IPS-NIHi11 (cell line): ENCODE data around the gene PPAN.
A peak's percentile ranks its signal among the peaks of the same experiment; 100 is the strongest.

Experiments used
- DNase-seq: peaks from one replicate; pipeline ENCODE4 v3.0.0; 2012; ENCODE audit warnings: mixed read lengths, low spot score

The PPAN gene

DNA sequence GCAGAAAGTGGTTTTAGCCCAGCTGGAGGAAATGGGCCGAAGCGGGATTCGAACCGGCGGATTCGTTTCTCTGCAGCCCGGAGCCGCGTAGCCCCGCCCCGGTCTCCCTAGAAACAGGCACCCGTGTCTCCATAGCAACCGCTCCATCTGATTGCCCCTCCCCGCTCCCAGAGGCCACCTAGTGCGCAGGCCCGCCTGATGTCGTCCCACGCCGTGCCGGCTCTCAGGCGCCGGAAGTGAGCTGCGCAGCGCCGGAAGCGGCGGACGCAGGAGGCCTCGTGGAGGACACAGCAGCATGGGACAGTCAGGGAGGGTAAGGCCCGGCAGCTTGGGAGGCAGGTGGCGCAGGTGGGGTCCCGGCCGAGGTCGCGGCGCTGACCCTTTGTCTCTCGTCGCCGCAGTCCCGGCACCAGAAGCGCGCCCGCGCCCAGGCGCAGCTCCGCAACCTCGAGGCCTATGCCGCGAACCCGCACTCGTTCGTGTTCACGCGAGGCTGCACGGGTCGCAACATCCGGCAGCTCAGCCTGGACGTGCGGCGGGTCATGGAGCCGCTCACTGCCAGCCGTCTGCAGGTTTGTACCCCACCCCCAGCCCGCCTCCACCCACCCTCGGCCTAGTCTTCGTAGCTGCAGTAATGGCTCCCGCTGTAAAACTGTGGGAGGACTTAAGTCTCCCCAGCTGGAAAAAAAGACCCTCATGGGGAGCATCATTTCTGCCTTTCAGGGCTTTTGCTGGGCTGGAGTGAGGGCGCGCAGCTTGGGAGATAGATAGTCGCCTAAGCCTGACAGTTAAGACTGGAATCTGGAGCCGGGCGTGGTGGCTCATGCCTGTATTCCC is at the start of gene PPAN:
Gene PPAN (plus strand): TSS at position 263 of the 837 bp plus-strand sequence. CDS start 33 bp downstream, at position 296.
- peak; percentile 99 for DNase-seq

DNA sequence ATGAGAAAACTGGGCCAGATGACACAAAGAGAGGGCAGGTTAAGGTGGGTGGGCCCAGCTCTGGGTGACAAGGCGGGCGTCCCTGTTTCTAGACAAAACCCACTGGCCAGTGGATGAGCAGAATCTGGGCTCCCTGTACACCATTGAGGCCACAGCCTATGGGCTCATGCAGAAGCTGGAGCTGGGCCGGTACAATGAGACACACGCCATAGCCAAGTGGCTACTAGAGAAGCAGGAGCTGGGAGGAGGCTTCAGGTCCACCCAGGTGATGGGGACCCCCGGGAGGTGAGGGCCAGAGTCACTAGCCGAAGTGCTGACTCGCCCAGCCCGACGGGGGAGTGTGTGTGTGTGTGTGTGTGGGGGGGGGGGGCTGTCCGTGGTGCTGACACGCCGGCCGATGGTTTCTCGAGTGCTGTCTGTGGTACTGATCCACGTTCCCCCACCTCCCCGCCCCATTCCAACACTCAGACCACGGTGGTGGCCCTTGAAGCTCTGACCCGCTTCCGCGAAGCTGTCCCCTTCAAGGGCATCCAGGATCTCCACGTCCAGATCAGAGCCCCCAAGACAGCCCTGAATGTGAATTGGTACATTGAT is 44.3 kb upstream of the PPAN start:
- DNase-seq = peak; percentile 88

DNA sequence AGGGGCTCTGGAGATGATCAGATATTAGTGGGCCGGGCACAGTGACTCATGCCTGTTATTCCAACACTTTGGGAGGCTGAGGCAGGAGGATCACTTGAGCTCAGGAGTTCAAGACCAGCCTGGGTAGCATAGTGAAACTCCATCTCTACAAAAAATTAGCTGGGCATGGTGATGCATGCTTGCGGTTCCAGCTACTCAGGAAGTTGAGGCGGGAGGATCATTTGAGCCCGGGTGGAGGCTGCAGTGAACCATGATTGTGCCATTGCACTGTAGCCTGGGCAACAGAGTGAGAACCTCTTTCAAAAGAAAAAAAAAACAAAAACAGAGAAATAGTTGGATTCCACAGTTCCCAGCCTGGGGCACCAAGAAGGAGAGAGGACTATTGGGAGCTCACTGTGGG is 38.0 kb upstream of the PPAN start:
- DNase-seq = no peak

DNA sequence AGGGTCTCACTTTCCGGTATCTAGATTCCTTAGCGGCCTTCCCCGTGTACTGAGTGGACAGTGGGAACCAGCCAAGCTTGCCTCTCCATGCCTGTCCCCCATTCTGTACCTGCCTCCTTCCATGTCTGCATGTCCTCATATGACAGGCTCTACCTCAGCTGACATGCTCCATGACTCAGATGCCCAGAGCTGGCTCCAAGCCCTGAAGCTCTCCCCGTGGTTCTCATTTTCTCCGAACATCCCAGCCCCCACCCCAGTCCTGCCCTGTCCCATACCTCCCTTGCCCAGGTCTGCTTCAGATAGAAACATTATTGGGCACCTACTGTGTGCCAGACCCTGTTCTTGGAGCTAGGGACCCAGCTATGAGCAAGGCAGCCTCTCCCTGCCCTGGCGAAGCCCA is 37.1 kb upstream of the PPAN start:
- DNase-seq = no peak

DNA sequence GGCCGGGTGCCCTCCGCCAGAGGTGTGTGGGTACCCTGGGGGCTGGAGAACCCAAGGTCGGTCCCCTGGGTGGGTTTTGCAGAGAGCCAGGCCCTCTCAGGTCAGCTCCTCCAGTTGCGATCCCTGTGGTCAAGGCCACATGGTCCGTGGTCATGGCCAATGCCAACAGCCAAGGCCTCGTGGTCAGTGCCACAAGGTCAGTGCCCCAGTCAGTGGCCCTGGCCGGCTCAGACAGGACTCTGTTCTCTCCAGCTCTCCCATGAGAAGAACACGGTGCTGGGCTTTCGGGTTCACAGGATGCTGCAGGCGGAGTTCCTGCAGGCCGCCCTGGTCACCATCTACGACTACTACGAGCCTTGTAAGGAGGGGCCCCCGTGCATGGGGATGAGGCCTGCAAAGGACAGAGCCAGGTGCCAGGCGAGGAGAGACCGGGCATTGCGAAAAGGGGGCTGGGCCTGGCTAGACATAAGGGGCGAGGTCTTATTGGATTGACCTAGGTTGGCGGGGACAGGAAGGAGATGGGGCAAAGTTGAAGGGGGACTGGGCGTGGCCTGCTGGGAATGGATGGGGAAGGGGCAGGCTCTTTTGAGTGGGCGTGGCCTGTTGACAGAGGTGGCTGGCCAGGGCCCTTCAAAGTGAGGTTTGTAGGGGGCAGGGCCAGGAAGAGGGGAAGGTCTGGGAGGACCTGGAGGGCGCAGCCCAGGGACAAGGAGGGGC is 35.3 kb upstream of the PPAN start:
- peak; percentile 84 for DNase-seq

- peak; percentile 45 for DNase-seq
Observed at GRCh38 chr19:10074153-10074552, 32.0 kb upstream of the PPAN start.

GRCh38 chr19:10076535-10076934 is 29.6 kb upstream of the PPAN start:
- DNase-seq = no peak

GRCh38 chr19:10078329-10078728 is 27.8 kb upstream of the PPAN start:
- no peak for DNase-seq

DNA sequence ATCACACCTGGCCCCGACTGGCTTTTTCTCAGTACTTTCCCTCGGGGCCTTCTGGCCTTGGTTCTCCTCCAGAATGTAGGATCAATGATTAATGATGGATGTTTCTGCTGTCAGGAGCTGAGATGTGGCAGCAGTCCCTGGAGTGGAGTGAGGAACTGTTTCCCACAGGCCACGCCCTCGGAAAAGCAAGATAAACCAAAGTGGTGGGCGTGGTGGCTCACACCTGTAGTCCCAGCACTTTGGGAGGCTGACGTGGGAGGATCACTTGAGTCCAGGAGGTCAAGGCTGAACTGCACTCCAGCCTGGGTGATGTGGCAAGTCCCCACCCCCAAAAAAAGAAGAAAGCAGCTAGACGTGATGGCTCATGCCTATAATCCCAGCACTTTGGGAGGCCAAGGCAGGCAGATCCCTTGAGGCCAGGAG is 27.1 kb upstream of the PPAN start:
- no peak for DNase-seq

DNA sequence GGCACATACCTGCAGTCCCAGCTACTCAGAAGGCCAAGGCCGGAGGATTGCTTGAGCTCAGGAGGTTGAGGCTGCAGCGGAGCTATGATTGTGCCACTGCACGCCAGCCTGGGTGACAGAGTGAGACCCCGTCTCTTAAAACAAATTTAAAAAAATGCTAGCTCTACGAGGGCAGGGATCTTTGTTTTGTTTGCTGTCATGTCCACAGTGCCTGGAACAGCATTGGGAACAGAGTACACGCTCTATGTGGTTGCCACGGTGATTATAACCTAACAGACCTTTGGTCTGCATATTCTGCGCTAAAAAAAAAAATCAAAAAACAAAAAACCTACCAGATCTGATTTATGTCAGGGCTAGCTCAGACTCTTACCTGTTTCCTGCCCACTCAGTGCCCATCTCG is 22.3 kb upstream of the PPAN start:
- DNase-seq = no peak

GRCh38 chr19:10084803-10085202 is 21.4 kb upstream of the PPAN start:
- DNase-seq = no peak

DNA sequence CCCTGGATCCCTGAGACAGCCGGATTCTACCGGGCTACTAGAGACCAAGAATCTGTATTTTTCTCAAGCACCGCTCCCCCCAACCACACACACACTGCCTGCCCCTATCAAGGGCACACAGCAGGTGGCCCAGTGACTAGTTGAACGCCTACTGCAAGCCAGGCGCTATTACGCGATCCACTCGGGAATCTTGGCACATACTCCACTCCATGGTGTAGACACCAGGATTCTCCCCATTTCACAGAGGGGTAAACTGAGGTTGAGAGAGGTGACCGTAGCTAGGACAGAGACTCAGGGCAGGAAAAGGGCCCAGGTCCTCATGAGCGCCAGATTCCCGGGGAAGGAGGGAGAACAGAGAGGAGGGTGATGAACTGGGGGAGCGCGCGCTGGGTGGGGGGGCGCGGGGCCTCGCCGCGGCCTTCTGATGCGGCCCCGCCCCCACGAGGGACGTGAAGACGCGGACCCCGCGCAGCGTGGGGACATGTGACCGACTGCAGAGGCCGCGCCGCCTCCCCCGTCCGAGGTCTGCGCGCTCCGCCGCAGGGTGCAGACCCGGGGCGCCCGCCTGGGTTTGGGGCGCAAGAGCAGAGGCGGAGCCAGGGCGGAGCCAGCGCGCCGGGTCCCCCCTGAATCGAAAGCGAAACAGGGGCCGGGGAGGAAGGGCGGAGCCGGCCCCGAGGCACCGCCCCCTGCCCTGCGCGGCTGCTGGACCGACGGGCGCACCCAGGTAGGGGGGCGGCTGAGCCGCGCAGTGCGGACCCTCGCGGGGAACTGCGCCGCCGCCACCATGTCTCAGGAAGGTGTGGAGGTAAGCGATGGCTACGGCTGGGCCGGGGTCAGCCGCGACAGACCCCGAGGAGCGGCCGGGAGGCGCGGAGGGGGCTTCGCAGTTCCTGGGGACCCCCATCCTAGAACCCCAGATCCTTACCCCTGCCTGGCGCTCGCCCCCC is 20.2 kb upstream of the PPAN start, which contains the start of gene SHFL:
Gene SHFL (plus strand): TSS at position 677 of the 950 bp plus-strand sequence. CDS start 111 bp downstream, at position 788.
- DNase-seq = peak; percentile 93

GRCh38 chr19:10086591-10087192 is 19.5 kb upstream of the PPAN start:
- peak; percentile 37 for DNase-seq

DNA sequence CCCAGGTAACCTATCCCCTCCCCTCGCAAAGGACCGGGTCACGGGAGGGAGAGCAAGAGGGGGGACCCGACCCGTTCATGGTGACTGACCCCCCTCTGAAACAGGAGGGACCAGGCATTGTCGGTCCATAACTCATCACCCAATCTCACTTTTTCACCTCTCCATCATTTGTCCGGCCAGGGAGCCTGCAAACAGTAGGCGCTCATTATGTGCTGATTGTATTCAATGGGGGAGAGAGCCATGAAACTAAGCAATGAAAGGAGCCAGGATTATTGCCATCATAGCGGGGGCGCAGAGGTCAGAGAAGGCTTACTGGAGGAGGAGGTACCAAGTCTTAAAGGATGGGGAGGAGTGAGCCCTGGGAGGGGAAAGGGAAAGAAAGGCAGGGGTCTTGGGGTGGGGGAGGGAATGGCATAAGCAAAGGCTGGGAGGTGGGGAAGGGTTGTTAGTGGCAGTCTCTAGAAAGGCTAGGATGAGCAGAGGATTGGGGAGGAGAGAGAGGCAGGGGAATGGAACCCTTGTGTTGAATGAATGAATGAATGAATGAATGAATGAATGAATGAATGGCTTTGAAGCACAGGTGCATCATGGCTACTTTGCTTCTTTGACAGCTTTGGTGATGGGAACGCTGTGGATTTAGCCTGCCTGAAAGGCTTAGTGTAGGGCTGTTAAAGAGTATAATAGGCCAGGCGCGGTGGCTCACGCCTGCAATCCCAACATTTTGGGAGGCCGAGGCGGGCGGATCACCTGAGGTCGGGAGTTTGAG is 18.7 kb upstream of the PPAN start:
- no peak for DNase-seq

- no peak for DNase-seq
Observed at GRCh38 chr19:10088949-10089554, 17.1 kb upstream of the PPAN start.

DNA sequence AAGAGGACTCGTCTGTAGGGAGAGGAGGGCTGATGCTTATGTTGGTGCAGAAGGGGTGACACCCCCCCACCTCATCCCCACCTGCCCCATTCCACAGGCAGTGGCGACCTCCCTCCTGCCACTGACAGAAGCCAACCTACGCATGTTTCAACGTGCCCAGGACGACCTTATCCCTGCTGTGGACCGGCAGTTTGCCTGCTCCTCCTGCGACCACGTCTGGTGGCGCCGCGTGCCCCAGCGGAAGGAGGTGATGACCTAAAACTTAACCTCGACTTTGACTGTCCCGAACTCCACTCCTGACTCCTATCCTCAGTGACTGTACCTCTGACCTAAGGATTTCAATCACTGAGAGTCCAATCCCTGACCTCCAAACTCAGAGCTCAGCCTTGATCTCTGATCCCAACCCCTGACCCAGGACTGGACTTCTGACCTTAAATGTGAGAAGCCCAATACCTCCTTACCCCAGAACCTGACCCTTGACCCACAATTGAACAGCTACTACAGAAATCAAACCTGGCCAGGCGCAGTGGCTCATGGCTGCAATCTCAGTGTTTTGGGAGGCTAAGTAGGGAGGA is 16.3 kb upstream of the PPAN start:
- DNase-seq = no peak

DNA sequence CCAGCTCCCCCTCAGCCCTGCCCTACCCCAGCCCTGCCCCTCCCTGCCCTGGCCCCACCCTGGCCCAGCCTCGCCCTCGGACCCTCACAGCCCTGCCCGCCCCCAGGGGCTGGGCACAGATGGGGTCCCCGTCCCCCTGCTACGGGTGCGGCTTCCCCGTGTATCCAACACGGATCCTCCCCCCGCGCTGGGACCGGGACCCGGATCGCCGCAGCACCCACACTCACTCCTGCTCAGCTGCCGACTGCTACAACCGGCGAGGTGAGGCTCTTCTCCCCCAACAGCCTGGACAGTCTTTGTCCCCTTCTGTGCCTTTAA is 14.8 kb upstream of the PPAN start:
- no peak for DNase-seq

DNA sequence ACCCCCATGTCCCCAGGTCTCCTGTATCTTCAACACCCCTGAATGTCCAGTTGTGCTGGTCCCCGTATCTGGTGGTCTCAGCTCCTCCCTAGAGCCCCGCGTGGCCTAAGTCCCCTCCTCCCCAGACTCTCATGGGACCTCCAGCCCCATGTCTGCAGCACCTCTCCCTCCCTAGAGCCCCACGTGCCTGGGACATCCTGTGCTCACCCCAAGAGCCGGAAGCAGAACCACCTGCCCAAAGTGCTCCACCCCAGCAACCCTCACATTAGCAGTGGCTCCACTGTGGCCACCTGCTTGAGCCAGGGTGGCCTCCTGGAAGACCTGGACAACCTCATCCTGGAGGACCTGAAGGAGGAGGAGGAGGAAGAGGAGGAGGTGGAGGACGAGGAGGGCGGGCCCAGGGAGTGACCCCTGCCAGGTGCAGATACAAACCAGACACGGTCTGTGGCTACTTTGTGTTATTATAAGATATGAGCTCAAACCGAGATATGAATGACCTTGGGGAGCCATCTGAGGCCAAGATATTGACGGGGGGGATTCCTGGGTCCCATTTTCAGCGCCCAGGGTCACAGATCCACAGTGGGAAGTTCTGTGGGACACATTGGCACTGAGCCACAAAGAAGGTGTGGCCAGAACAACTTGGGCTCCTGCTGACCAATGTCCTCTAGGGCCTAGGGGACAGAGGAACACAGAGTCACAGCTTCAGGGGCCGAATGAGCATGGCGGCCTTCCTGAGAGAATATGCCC is 14.1 kb upstream of the PPAN start:
- DNase-seq = no peak

DNA sequence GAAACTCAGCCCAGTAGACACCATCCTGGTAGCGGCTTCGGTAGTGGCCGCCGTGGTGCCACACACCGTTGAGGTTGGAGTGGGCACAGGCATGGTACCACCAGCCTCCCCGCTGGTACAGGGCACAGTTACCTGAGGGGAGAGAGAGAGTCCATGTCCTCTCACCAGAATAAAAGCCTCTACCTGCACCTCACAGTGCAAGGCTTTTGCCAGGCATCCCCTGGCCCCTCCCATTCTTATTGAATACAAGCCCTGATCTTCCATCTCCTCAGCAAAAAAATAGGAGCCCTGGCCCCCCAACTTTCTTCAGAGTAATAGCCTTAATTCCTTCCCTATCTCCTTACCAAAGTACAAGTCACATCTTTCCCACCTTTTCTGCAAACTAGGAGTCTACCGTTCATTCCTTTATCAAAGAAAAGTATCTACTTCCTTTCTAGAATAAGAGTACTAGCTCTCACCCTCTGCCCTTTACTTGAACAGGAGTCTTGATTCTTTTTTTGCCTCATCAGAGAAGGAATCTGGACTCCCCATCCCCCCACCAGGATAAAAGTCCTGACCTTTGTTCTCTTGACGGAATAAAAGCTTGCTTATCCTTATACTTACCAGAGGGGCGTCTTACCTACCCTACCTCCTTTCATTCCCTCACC is 13.4 kb upstream of the PPAN start:
- DNase-seq = no peak
